DOHH2 (cell line): ENCODE data around the gene LCP2.

Experiments used
- CTCF ChIP-seq: fragments of 200-600 bp; sonication (generic); IDR thresholded peaks from one replicate; pipeline ENCODE4 v1.5.1; 2014; ENCODE audit warnings: antibody characterized with exemption, mild to moderate bottlenecking, low read depth, low read length; ENCODE audit not compliant: poor library complexity, severe bottlenecking
- EZH2phosphoT487 ChIP-seq: fragments of 200-600 bp; sonication (generic); IDR thresholded peaks from 2 replicates; pipeline ENCODE4 v1.6.1; 2017; ENCODE audit warnings: borderline replicate concordance, mild to moderate bottlenecking, antibody characterized with exemption, low read length, moderate library complexity, mixed read lengths

- TF ChIP-seq CTCF (no peak), EZH2phosphoT487 (no peak)
These were observed 1.3 kb downstream of the LCP2 start for GRCh38 chr5:170296036-170296934.
